Effector CD8-positive, alpha-beta T cell (primary cell): ENCODE data around the gene DOK7.
"Not testable (repeated sequence)": the region's sequence is repeated elsewhere in the genome, so short reads cannot be mapped to it uniquely, and the experiment has no call there.

Experiments used
- DNase-seq: peaks from one replicate; lab custom pipeline; 2025; lab: John Stamatoyannopoulos, UW

The DOK7 gene

GRCh38 chr4:3442959-3443749, 20.0 kb upstream of the DOK7 start:
- peak; percentile 58 for DNase-seq

- no peak for DNase-seq
These were observed 19.3 kb upstream of the DOK7 start for GRCh38 chr4:3443750-3444309.

- no peak for DNase-seq
These were observed 18.6 kb upstream of the DOK7 start for GRCh38 chr4:3444351-3445110.

GRCh38 chr4:3445111-3445820, 17.8 kb upstream of the DOK7 start:
- DNase-seq = no peak

GRCh38 chr4:3445829-3446545, 17.1 kb upstream of the DOK7 start:
- no peak for DNase-seq

GRCh38 chr4:3446631-3447320, 16.3 kb upstream of the DOK7 start:
- no peak for DNase-seq

- no peak for DNase-seq
These were observed 15.4 kb upstream of the DOK7 start for GRCh38 chr4:3447431-3448395.

- DNase-seq = no peak
These were observed 14.0 kb upstream of the DOK7 start for GRCh38 chr4:3449047-3449573.

- DNase-seq = no peak
These were observed 13.3 kb upstream of the DOK7 start for GRCh38 chr4:3449574-3450534.

- DNase-seq = no peak
These were observed 12.5 kb upstream of the DOK7 start for GRCh38 chr4:3450643-3451042.

- DNase-seq = no peak
These were observed 11.2 kb upstream of the DOK7 start for GRCh38 chr4:3451956-3452355.

- DNase-seq = no peak
These were observed 10.7 kb upstream of the DOK7 start for GRCh38 chr4:3452376-3452775.

- DNase-seq = not testable (repeated sequence)
These were observed 7.5 kb upstream of the DOK7 start for GRCh38 chr4:3455596-3455995.

GRCh38 chr4:3458371-3458770, 4.7 kb upstream of the DOK7 start:
- no peak for DNase-seq

GRCh38 chr4:3459156-3459555, 4.0 kb upstream of the DOK7 start:
- DNase-seq = not testable (repeated sequence)

GRCh38 chr4:3460926-3461325, 2.2 kb upstream of the DOK7 start:
- DNase-seq = no peak

- no peak for DNase-seq
These were observed 1.4 kb upstream of the DOK7 start for GRCh38 chr4:3461515-3462291.
